Measurements from ENCODE around the gene DSG2.
"Not testable (repeated sequence)": the region's sequence is repeated elsewhere in the genome, so short reads cannot be mapped to it uniquely, and the experiment has no call there.

The DSG2 gene

GRCh38 chr18:31497836-31498573 is at the start of gene DSG2:
DSG2 (plus strand) TSS chr18:31498177; CDS start chr18:31498252, 75 bp downstream.
- no peak for DNase-seq

- no peak for DNase-seq
Observed at GRCh38 chr18:31450409-31450808, 47.6 kb upstream of the DSG2 start.

GRCh38 chr18:31451625-31452024 is 46.4 kb upstream of the DSG2 start:
- DNase-seq: no peak

GRCh38 chr18:31454066-31454708 is 43.8 kb upstream of the DSG2 start:
- no peak for DNase-seq

GRCh38 chr18:31469629-31470028 is 28.3 kb upstream of the DSG2 start:
- no peak for DNase-seq

- DNase-seq: no peak
Observed at GRCh38 chr18:31478688-31479087, 19.3 kb upstream of the DSG2 start.

- no peak for DNase-seq
Observed at GRCh38 chr18:31482051-31482450, 15.9 kb upstream of the DSG2 start.

- DNase-seq: no peak
Observed at GRCh38 chr18:31483396-31483795, 14.6 kb upstream of the DSG2 start.

GRCh38 chr18:31484461-31484860 is 13.5 kb upstream of the DSG2 start:
- no peak for DNase-seq

GRCh38 chr18:31486165-31486564 is 11.8 kb upstream of the DSG2 start:
- no peak for DNase-seq

GRCh38 chr18:31487246-31488015 is 10.5 kb upstream of the DSG2 start:
- no peak for DNase-seq

- DNase-seq: no peak
Observed at GRCh38 chr18:31489311-31489710, 8.7 kb upstream of the DSG2 start.

GRCh38 chr18:31490387-31490786 is 7.6 kb upstream of the DSG2 start:
- DNase-seq: no peak

GRCh38 chr18:31490833-31491232 is 7.1 kb upstream of the DSG2 start:
- DNase-seq: no peak

- DNase-seq: no peak
Observed at GRCh38 chr18:31491586-31491985, 6.4 kb upstream of the DSG2 start.

- DNase-seq: no peak
Observed at GRCh38 chr18:31492671-31493070, 5.3 kb upstream of the DSG2 start.

- DNase-seq: no peak
Observed at GRCh38 chr18:31493171-31493570, 4.8 kb upstream of the DSG2 start.

GRCh38 chr18:31493941-31494340 is 4.0 kb upstream of the DSG2 start:
- DNase-seq: no peak

- not testable (repeated sequence) for DNase-seq
Observed at GRCh38 chr18:31494705-31495244, 3.2 kb upstream of the DSG2 start.

- DNase-seq: no peak
Observed at GRCh38 chr18:31497404-31497835, 557 bp upstream of the DSG2 start.

GRCh38 chr18:31498574-31499524 is 872 bp downstream of the DSG2 start:
- no peak for DNase-seq

- no peak for DNase-seq
Observed at GRCh38 chr18:31500051-31500688, 2.2 kb downstream of the DSG2 start.

All from NCI-H748 treated with DMSO at 0.1 percent for 48 hours (cell line).